Measurements from ENCODE around the gene STK36. TPM values are rescaled to one million over a fixed set of nuclear protein-coding genes. Genes with fewer than 3 reads are reported as not detected.
A peak's percentile ranks its signal among the peaks of the same experiment; 100 is the strongest.

The STK36 gene
- total RNA-seq, 4 donors from 2014 or later: 16.7 to 36.6 (median 22.2) TPM

DNA sequence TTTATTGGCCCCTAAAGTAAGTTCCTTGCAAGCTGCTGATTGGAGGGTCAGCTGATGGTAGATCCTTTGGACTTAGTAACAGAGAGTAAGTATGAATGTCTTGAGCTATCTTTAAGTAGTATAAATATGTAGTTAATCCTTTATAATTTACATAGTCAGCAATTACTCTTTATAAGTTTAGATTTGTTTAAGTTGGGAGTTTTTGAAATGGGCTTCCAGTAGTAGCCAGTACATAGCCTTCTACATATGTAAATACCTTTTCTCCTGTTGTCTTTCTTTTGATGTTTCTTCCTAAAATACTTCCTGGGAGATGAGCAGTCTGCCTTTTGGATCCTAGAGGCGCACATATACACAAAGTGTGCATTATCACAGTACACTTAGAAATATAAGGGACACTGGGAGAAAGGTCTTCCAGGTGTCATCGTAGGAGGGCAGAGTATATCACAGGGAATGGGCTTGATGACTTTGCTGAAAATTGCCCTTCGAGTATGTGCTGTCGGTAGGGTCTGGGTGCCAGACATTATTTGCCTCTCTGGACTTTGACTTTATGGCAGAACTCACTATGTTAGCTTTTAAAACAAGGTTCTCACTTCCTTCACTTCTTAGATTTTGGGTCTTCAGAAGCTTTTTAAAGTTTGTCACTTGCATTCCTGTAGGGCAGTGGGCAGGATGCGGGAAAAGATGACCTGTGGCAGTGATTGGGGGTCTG is 60.3 kb downstream of the STK36 start:
- no peak for ATAC-seq
- WGBS, 2 donors (ENCODE audit: low coverage in 1 of 2): 84 to 95% methylated on average over 4 to 5 of the region's 5 CpGs
- TF ChIP-seq, protein P1, sequence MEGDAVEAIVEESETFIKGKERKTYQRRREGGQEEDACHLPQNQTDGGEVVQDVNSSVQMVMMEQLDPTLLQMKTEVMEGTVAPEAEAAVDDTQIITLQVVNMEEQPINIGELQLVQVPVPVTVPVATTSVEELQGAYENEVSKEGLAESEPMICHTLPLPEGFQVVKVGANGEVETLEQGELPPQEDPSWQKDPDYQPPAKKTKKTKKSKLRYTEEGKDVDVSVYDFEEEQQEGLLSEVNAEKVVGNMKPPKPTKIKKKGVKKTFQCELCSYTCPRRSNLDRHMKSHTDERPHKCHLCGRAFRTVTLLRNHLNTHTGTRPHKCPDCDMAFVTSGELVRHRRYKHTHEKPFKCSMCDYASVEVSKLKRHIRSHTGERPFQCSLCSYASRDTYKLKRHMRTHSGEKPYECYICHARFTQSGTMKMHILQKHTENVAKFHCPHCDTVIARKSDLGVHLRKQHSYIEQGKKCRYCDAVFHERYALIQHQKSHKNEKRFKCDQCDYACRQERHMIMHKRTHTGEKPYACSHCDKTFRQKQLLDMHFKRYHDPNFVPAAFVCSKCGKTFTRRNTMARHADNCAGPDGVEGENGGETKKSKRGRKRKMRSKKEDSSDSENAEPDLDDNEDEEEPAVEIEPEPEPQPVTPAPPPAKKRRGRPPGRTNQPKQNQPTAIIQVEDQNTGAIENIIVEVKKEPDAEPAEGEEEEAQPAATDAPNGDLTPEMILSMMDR (IDR thresholded peaks at IDR 0.05): no peak
- TF ChIP-seq EP300 (IDR thresholded peaks at IDR 0.05) (no peak), POLR2A (IDR thresholded peaks at IDR 0.05) (no peak), POLR2AphosphoS5 (IDR thresholded peaks at IDR 0.05) (no peak)
- peaks cover 0 to 36% (median 5%) of the 10 kb centered on the region in 3 donors for H3K4me1 ChIP-seq
- peaks cover 0 to 3% of the 10 kb centered on the region in 2 donors for H3K36me3 ChIP-seq
- peak overlapping the region in 3 of 4 donors; percentile 44 to 69 (median 56) for H3K27ac ChIP-seq
- H3K4me3 ChIP-seq: no peak overlapping the region
- peaks cover 0 to 5% (median 0%) of the 10 kb centered on the region in 3 donors for H3K9me3 ChIP-seq
- no peaks in the 10 kb centered on the region for H3K27me3 ChIP-seq

DNA sequence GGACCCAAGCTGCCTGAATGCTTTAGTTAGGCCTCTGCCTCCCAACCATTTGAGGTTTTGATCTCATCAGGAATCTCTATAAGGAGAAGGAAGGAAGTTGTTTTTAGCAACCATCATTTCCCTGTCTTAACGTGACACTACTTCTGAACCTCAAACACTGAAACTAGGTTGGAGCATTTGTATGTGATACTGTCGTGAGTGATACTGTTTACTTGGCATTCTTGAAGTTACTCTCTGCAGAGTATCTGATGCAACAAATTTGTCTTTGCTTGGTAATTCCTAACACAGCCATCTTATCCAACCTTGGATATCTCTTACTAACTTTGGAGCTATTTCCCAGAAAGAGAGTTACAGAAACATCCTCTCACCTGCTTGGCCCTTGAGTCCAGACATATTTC is 60.9 kb downstream of the STK36 start:
- H3K27ac ChIP-seq: peak overlapping the region in 2 of 4 donors; percentile 44 to 56
- no peak for ATAC-seq
- 69 to 80% methylated on average over 1 to 2 of the region's 2 CpGs for WGBS, 2 donors (ENCODE audit: low coverage in 1 of 2)

GRCh38 chr2:218733171-218734021 is 61.5 kb downstream of the STK36 start:
- H3K27ac ChIP-seq: peak overlapping the region in 1 of 4 donors; percentile 12
- no peak for TF ChIP-seq EP300 (IDR thresholded peaks at IDR 0.05)
- H3K4me1 ChIP-seq: peaks cover 0 to 36% (median 5%) of the 10 kb centered on the region in 3 donors
- no peak overlapping the region for H3K4me3 ChIP-seq
- no peaks in the 10 kb centered on the region for H3K9me3 ChIP-seq
- peak; percentile 83 for ATAC-seq
- H3K27me3 ChIP-seq: no peaks in the 10 kb centered on the region
- peaks cover 0 to 15% of the 10 kb centered on the region in 2 donors for H3K36me3 ChIP-seq
- WGBS, 2 donors (ENCODE audit: low coverage in 1 of 2): 78 to 90% methylated on average over 5 to 6 of the region's 6 CpGs

More for the DNA sequence above, 60.9 kb downstream of the STK36 start:
- H3K27me3 ChIP-seq: no peaks in the 10 kb centered on the region
- H3K4me3 ChIP-seq: no peak overlapping the region
- H3K36me3 ChIP-seq: peaks cover 0 to 9% of the 10 kb centered on the region in 2 donors
- peaks cover 0 to 2% (median 0%) of the 10 kb centered on the region in 3 donors for H3K9me3 ChIP-seq
- H3K4me1 ChIP-seq: peaks cover 0 to 36% (median 5%) of the 10 kb centered on the region in 3 donors
- TF ChIP-seq, protein P1 (IDR thresholded peaks at IDR 0.05): no peak
- TF ChIP-seq EP300 (IDR thresholded peaks at IDR 0.05) (no peak), POLR2AphosphoS5 (IDR thresholded peaks at IDR 0.05) (no peak), POLR2A (IDR thresholded peaks at IDR 0.05) (no peak)

- Histone ChIP-seq H3K27ac (peak overlapping the region in 1 of 4 donors; percentile 24), H3K4me1 (peaks cover 0 to 36% (median 5%) of the 10 kb centered on the region in 3 donors), H3K9me3 (no peaks in the 10 kb centered on the region), H3K27me3 (no peaks in the 10 kb centered on the region), H3K36me3 (peaks cover 0 to 24% of the 10 kb centered on the region in 2 donors), H3K4me3 (no peak overlapping the region)
- 86 to 90% methylated on average over 7 of the region's 8 CpGs for WGBS, 2 donors (ENCODE audit: low coverage in 1 of 2)
- ATAC-seq: no peak
- TF ChIP-seq, protein P1 (IDR thresholded peaks at IDR 0.05): no peak
- TF ChIP-seq EP300 (IDR thresholded peaks at IDR 0.05): no peak
- TF ChIP-seq POLR2AphosphoS5 (IDR thresholded peaks at IDR 0.05): no peak
- no peak for TF ChIP-seq POLR2A (IDR thresholded peaks at IDR 0.05)
These were observed 62.5 kb downstream of the STK36 start for GRCh38 chr2:218734190-218734975.

DNA sequence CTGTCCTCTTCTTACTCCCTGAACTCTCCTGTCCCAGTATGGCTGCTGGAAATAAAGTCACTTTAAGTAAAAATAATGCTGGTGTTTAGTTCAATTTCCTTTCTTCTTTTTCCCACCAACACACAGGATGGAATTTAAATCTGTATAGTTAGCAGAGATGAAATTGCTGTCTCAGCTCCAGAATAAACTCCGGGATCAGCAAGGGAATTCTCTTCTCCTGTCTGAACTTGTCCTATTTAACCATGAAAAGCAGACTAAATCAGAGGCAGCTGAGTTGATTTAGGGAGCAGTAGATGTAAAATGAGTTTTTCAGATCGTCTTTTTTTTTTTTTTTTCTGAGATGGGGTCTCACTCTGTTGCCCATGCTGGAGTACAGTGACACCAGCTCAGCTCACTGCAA is 64.6 kb downstream of the STK36 start:
- peaks cover 0 to 29% (median 5%) of the 10 kb centered on the region in 3 donors for H3K4me1 ChIP-seq
- no peaks in the 10 kb centered on the region for H3K9me3 ChIP-seq
- H3K27me3 ChIP-seq: no peaks in the 10 kb centered on the region
- H3K27ac ChIP-seq: no peak overlapping the region
- TF ChIP-seq POLR2AphosphoS5 (IDR thresholded peaks at IDR 0.05) (no peak), POLR2A (IDR thresholded peaks at IDR 0.05) (no peak), EP300 (IDR thresholded peaks at IDR 0.05) (no peak)
- TF ChIP-seq, protein P1 (IDR thresholded peaks at IDR 0.05): no peak
- ATAC-seq: no peak
- no peak overlapping the region for H3K4me3 ChIP-seq
- peaks cover 0 to 45% of the 10 kb centered on the region in 2 donors for H3K36me3 ChIP-seq
- WGBS, 2 donors (ENCODE audit: low coverage in 1 of 2): 74 to 100% methylated on average over 1 to 2 of the region's 2 CpGs

Measured in gastroesophageal sphincter (tissue), 4 donors.